Parathyroid adenoma (tissue), 2 donors: ENCODE measurements around the gene EQTN.
A peak's percentile ranks its signal among the peaks of the same experiment; 100 is the strongest.

Source experiments
- H2AFZ ChIP-seq: fragments of 300-600 bp; sonication (generic); one replicate; pipeline ENCODE4 v1.7.0; 2017; ENCODE audit warnings: antibody characterized with exemption, mild to moderate bottlenecking
- H3K27ac ChIP-seq: fragments of 300-600 bp; sonication (generic); one replicate; pipeline ENCODE4 v1.7.0; 2017
- H3K27me3 ChIP-seq: fragments of 300-600 bp; sonication (generic); one replicate; pipeline ENCODE4 v1.7.0; 2017; ENCODE audit warnings: low read length; ENCODE audit not compliant: control insufficient read depth, insufficient read depth
- H3K36me3 ChIP-seq: fragments of 300-600 bp; sonication (generic); one replicate; pipeline ENCODE4 v1.7.0; 2017; ENCODE audit warnings: low read length; ENCODE audit not compliant: control insufficient read depth, insufficient read depth
- H3K4me1 ChIP-seq: fragments of 300-600 bp; sonication (generic); one replicate; pipeline ENCODE4 v1.7.0; 2017; ENCODE audit warnings: control low read depth
- H3K4me2 ChIP-seq: fragments of 300-600 bp; sonication (generic); one replicate; pipeline ENCODE4 v1.7.0; 2017; ENCODE audit warnings: low read length
- H3K4me3 ChIP-seq: fragments of 300-600 bp; sonication (generic); one replicate; pipeline ENCODE4 v1.7.0; 2017; ENCODE audit warnings: low read depth, low read length
- H3K79me2 ChIP-seq: fragments of 300-600 bp; sonication (generic); one replicate; pipeline ENCODE4 v1.7.0; 2017; ENCODE audit warnings: control low read depth
- H3K9ac ChIP-seq: fragments of 300-600 bp; sonication (generic); one replicate; pipeline ENCODE4 v1.7.0; 2017; ENCODE audit warnings: mild to moderate bottlenecking
- H3K9me3 ChIP-seq: fragments of 300-600 bp; sonication (generic); one replicate; pipeline ENCODE4 v1.7.0; 2017; ENCODE audit warnings: low read length; ENCODE audit not compliant: control insufficient read depth
- TF ChIP-seq, protein P1 (sequence below): fragments of 300-600 bp; sonication (generic); IDR thresholded peaks from one replicate; pipeline ENCODE4 v1.7.0; 2017; ENCODE audit warnings: antibody characterized with exemption, mild to moderate bottlenecking
- donor health status: primary hyperparathyroidism.

EQTN gene

DNA sequence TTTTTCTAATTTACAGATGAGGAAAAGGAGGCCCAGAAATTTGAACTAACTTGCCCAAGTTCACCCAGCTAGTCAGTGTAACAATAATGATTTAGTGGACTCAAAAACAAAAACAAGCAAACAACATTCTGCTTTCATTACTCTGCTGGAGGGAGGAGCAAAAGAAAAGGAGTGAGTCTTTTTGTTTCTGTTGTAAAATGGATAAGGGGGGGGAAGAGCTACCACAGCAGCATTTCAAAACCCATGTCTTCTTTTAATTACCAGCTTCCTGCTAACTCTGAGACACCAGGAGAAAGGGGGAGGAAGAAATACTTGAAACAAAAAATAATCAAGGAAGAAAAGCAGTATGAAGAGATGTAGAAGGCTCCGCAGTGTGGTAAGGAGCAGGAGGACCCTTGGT lies 39.2 kb upstream of the EQTN start:
- H3K9ac ChIP-seq, result no peak overlapping the region

DNA sequence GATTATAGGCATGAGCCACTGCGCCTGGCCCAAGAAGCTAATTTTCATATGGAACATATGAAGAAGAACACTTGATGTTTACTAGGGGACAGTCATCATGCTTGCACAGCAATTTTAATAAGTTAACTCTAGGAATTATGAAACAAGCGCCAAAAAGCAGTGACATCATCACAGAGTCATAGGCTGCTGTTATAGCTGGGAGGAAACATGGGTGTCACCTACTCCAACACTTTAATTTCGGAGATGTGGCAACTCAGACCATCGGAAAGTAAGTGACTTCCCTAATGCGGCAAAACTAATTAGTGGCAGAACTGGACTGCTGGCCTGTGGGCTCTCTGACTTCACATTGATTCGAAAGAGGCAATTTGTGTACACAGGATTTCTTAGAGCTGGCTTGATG lies 38.1 kb upstream of the EQTN start:
- Histone ChIP-seq H3K27ac (no peak overlapping the region), H3K4me1 (no peaks in the 10 kb centered on the region), H3K4me3 (no peak overlapping the region), H3K9ac (no peak overlapping the region), H3K9me3 (no peaks in the 10 kb centered on the region), H3K36me3 (no peaks in the 10 kb centered on the region), H3K79me2 (no peaks in the 10 kb centered on the region), H3K4me2 (no peak overlapping the region), H2AFZ (no peak overlapping the region), H3K27me3 (no peaks in the 10 kb centered on the region)
- TF ChIP-seq, protein P1, sequence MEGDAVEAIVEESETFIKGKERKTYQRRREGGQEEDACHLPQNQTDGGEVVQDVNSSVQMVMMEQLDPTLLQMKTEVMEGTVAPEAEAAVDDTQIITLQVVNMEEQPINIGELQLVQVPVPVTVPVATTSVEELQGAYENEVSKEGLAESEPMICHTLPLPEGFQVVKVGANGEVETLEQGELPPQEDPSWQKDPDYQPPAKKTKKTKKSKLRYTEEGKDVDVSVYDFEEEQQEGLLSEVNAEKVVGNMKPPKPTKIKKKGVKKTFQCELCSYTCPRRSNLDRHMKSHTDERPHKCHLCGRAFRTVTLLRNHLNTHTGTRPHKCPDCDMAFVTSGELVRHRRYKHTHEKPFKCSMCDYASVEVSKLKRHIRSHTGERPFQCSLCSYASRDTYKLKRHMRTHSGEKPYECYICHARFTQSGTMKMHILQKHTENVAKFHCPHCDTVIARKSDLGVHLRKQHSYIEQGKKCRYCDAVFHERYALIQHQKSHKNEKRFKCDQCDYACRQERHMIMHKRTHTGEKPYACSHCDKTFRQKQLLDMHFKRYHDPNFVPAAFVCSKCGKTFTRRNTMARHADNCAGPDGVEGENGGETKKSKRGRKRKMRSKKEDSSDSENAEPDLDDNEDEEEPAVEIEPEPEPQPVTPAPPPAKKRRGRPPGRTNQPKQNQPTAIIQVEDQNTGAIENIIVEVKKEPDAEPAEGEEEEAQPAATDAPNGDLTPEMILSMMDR, result no peak

More for the DNA sequence above, 39.2 kb upstream of the EQTN start:
- Histone ChIP-seq H3K4me3 (no peak overlapping the region), H3K79me2 (no peaks in the 10 kb centered on the region), H3K4me2 (no peak overlapping the region), H3K4me1 (no peaks in the 10 kb centered on the region), H2AFZ (no peak overlapping the region), H3K27me3 (no peaks in the 10 kb centered on the region), H3K36me3 (no peaks in the 10 kb centered on the region), H3K9me3 (no peaks in the 10 kb centered on the region), H3K27ac (no peak overlapping the region)
- TF ChIP-seq, protein P1, result no peak

DNA sequence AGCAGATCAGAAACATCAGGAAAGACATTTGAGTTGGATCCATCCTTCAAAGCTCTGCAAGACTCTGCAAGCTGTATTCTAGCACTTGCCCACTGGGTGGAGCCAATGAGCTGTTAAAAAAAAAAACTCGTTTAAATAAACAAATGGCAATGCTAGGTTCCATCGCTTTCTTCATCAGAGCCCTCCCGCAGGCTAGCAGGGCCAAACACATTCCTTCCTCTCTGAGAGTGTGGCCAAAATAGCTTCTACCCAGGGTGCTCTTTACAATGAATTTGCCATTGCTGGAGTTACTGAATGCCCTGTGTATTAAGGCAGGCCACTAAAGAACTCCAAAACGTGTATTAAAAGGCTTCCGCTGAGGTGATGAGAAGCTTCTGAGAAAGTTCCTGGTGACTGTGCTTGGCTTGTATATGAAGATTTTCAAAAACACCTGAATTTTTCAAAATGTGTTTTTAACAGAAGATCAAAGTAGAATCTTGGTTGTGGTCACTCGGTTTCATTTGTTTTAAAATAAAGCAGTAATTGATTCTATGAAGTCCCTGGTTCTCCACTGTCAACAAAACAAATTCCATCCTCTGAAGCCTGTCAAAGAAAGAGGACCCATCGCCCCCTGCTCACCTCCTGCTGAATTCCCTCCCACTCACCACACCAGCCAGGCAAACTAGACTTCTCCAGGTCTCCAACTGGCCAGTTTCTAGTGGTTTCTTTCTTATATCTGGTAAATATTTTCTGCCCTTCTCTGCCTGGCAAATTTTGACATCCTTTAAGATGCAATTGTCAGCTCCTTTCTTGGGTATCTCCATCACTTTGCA lies 36.5 kb upstream of the EQTN start:
- Histone ChIP-seq H3K4me3 (no peak overlapping the region), H3K9ac (no peak overlapping the region), H3K79me2 (no peaks in the 10 kb centered on the region), H3K4me2 (no peak overlapping the region), H3K36me3 (no peaks in the 10 kb centered on the region), H3K27ac (no peak overlapping the region), H3K4me1 (no peaks in the 10 kb centered on the region), H2AFZ (no peak overlapping the region), H3K9me3 (no peaks in the 10 kb centered on the region), H3K27me3 (no peaks in the 10 kb centered on the region)
- TF ChIP-seq, protein P1, result peak; percentile 55

DNA sequence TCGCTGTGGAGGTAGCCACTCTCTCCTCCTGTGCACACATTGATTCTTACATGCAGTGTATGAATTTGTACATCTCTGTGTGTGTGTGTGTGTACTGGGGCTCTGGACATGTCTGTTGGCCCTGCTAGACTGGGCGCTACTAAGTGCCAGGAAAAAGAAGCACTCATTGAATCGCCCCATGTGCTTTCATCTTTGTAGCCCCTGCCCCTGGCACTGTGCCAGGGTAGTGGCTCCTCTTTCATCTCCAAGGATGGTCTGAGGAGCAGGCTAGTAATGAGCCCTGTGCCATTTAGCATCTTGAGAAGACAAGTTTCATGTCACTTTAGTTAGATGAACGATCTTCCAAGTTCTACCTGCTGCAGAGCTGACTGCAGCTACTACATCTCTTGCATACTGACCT lies 34.4 kb upstream of the EQTN start:
- Histone ChIP-seq H3K4me2 (no peak overlapping the region), H3K4me3 (no peak overlapping the region), H3K27me3 (no peaks in the 10 kb centered on the region), H3K79me2 (no peaks in the 10 kb centered on the region), H3K4me1 (no peaks in the 10 kb centered on the region), H3K9me3 (no peaks in the 10 kb centered on the region), H2AFZ (no peak overlapping the region), H3K9ac (no peak overlapping the region), H3K27ac (no peak overlapping the region), H3K36me3 (no peaks in the 10 kb centered on the region)
- TF ChIP-seq, protein P1, result no peak

DNA sequence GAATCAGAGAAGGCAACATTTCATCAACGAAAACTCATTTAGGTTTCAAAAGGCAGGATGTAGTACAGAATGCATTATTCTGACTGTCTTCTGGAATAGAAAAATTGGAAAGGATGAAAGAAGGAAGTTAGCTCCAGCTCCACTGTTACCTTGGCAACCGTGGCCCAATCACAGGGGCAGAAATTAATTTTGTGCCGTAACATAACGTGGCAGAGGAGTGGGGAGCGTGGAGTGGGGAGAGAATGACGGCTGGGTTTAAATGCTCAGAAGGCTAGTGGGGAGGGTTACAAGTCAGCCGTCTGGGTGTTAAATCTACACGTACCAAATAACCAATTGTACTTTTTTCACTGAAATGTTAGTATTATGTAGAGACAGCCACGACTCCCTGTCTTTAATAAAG lies 32.3 kb upstream of the EQTN start:
- no peak overlapping the region for H3K9ac ChIP-seq
- no peak overlapping the region for H3K27ac ChIP-seq
- no peak overlapping the region for H2AFZ ChIP-seq
- TF ChIP-seq, protein P1, result no peak
- no peaks in the 10 kb centered on the region for H3K79me2 ChIP-seq
- H3K9me3 ChIP-seq, result no peaks in the 10 kb centered on the region
- no peaks in the 10 kb centered on the region for H3K36me3 ChIP-seq
- no peaks in the 10 kb centered on the region for H3K4me1 ChIP-seq
- H3K27me3 ChIP-seq, result no peaks in the 10 kb centered on the region
- no peak overlapping the region for H3K4me2 ChIP-seq
- no peak overlapping the region for H3K4me3 ChIP-seq
